Measurements from ENCODE around the gene CLDN20. TPM values are rescaled to one million over a fixed set of nuclear protein-coding genes. Genes with fewer than 3 reads are reported as not detected.

CLDN20 gene
- total and polyA plus RNA-seq, 10 of the 15 experiments (the other 5 are each of a cell fraction or from before 2014, with no cell fraction given), result 0.13 to 0.23 TPM; not detected in 8

DNA sequence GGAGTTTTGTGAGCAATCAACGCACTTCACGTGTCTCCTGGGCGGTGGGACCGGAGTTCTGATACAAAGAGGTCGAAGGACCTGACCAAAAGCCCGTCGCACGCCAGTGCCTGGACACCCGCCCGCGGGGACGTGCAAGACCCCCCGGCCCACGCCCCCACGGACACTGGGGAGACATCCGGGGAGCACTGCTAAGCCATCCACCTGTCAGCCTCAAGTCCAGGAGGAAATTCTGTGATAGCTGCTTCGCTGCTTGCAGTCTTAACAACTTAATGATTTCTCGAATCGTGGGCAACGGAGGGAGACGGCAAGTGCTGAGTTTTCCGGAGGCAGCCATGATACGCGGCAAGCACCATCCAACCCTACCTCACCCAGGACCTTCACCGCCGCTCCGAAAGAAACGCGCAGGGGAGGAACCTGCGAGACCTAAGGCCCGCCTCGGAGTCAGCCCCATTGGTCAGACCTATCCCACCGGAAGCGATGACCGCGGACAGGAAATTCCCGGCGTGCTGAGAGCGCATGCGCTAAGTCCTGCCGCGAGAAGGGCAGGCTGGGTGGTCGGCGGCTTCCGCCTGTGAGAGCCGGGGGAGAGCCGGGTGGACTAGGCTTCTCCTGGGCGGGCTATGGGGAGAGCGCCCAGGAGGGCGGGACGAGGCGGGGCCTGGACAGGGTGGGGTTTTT lies 50.4 kb downstream of the CLDN20 start, which contains the start of gene TFB1M:
TSS of gene TFB1M (minus strand) at position 393 of the 681 bp plus-strand sequence. CDS start at position 337, 56 bp downstream.
- Histone ChIP-seq H3K27ac (ENCODE audit: control insufficient read depth, insufficient read depth) (peak within 1 kb of the TSS; percentile 95), H3K4me1 (ENCODE audit: control insufficient read depth, insufficient read depth, low read length) (no peaks in the 10 kb centered on the region), H4K20me1 (ENCODE audit: control insufficient read depth, insufficient read depth) (no peaks in the 10 kb centered on the region), H2AFZ (ENCODE audit: control insufficient read depth, low read depth, low read length) (peak within 1 kb of the TSS; percentile 99), H3K79me2 (ENCODE audit: control insufficient read depth, insufficient read depth, low read length) (peaks cover 20% of the 10 kb centered on the region), H3K4me3 (peak within 1 kb of the TSS; percentile 88), H3K27me3 (replicated peaks in 1 of 2; ENCODE audit: control insufficient read depth in 2 of 2, insufficient read depth in 2 of 2, low read length in 1 of 2) (no peaks in the 10 kb centered on the region), H3K9me3 (replicated peaks; ENCODE audit: control insufficient read depth, insufficient read depth, low read length) (no peaks in the 10 kb centered on the region; the same call in 2 of the 3 replicates), H3K4me2 (ENCODE audit: control insufficient read depth, insufficient read depth) (peak within 1 kb of the TSS; percentile 87), H3K36me3 (ENCODE audit: control insufficient read depth in 2 of 2, insufficient read depth in 2 of 2, low read length in 1 of 2) (peaks cover 0 to 13% of the 10 kb centered on the region in 2 experiments; a peak in 2 of 4 replicates), H3K9ac (ENCODE audit: control insufficient read depth, insufficient read depth, low read length) (peak within 1 kb of the TSS; percentile 98)
- ChIA-PET CTCF (interaction anchor here (0.6 to 6.1 kb wide), 11 partner anchors 13 to 638 kb away, joined by 3 to 54 read pairs (median 9); no protein-coding TSS in a partner anchor), POLR2A (interaction anchor here (0.6 to 1.6 kb wide), 15 partner anchors 8 to 1413 kb away, joined by 3 to 6 read pairs (median 4); no protein-coding TSS in a partner anchor), SMC1A (ENCODE audit: uncharacterized antibody, unreplicated experiment) (interaction anchor here (0.7 to 5.7 kb wide), 18 partner anchors 8 to 630 kb away, joined by 3 to 66 read pairs (median 4); no protein-coding TSS in a partner anchor), RAD21 (ENCODE audit: unreplicated experiment) (interaction anchor here (1.0 to 7.0 kb wide), 10 partner anchors 11 to 215 kb away, joined by 3 to 54 read pairs (median 6); partner anchors contain the start of gene CLDN20)
- intact Hi-C loops (cut with micrococcal nuclease; ENCODE audit: unreplicated experiment), result loop anchor here (2.0 to 10.0 kb wide), 3 partner anchors 137 to 1381 kb away; partner anchors contain the start of gene SCAF8
- ATAC-seq (peak; percentile 96), DNase-seq (ENCODE audit: low read depth, low spot score) (peak; percentile 99), FAIRE-seq (peak; percentile 99)
- TSS peak; percentile 90 for BruUV-seq (replicated peaks)
- WGBS (ENCODE audit: insufficient coverage, insufficient replicate concordance, low lambda C conversion rate, missing lambda C conversion rate), result under 1% methylated on average over 49 of the region's 52 CpGs
- in situ Hi-C loops (cut with MboI), result no loop called here
- TF ChIP-seq POLR2A (IDR thresholded peaks at IDR 0.05; ENCODE audit: low read depth, low read length) (peak; percentile 97), EP300 (IDR thresholded peaks at IDR 0.05; ENCODE audit: borderline replicate concordance in 1 of 2, control insufficient read depth in 1 of 2, low read depth in 2 of 2, low read length in 2 of 2) (0 out of 4 replicates have a peak, but pooled peaks of 1 of the 2 experiments have one; percentile 30), RAD21 (IDR thresholded peaks at IDR 0.05; ENCODE audit: insufficient read depth, low read depth, low read length) (no peak), ZSCAN29 (IDR thresholded peaks at IDR 0.05) (0 out of 2 replicates have a peak, but pooled peaks have one; percentile 40), RBBP5 (conservative IDR thresholded peaks at IDR 0.05) (0 out of 2 replicates have a peak, but pooled peaks have one; percentile 50), YBX1 (IDR thresholded peaks at IDR 0.05) (no peak), CHD1 (IDR thresholded peaks at IDR 0.05; ENCODE audit: low read depth, low read length) (no peak), CBFB (IDR thresholded peaks at IDR 0.05; ENCODE audit: low read depth) (peak; percentile 84), JUND (IDR thresholded peaks at IDR 0.05; ENCODE audit: low read depth, low read length) (0 out of 2 replicates have a peak, but pooled peaks have one; percentile 9), MXI1 (IDR thresholded peaks at IDR 0.05; ENCODE audit: low read depth, low read length) (peak; percentile 80), ZBED1 (IDR thresholded peaks at IDR 0.05; ENCODE audit: borderline replicate concordance) (no peak)
- TF ChIP-seq, protein P1, sequence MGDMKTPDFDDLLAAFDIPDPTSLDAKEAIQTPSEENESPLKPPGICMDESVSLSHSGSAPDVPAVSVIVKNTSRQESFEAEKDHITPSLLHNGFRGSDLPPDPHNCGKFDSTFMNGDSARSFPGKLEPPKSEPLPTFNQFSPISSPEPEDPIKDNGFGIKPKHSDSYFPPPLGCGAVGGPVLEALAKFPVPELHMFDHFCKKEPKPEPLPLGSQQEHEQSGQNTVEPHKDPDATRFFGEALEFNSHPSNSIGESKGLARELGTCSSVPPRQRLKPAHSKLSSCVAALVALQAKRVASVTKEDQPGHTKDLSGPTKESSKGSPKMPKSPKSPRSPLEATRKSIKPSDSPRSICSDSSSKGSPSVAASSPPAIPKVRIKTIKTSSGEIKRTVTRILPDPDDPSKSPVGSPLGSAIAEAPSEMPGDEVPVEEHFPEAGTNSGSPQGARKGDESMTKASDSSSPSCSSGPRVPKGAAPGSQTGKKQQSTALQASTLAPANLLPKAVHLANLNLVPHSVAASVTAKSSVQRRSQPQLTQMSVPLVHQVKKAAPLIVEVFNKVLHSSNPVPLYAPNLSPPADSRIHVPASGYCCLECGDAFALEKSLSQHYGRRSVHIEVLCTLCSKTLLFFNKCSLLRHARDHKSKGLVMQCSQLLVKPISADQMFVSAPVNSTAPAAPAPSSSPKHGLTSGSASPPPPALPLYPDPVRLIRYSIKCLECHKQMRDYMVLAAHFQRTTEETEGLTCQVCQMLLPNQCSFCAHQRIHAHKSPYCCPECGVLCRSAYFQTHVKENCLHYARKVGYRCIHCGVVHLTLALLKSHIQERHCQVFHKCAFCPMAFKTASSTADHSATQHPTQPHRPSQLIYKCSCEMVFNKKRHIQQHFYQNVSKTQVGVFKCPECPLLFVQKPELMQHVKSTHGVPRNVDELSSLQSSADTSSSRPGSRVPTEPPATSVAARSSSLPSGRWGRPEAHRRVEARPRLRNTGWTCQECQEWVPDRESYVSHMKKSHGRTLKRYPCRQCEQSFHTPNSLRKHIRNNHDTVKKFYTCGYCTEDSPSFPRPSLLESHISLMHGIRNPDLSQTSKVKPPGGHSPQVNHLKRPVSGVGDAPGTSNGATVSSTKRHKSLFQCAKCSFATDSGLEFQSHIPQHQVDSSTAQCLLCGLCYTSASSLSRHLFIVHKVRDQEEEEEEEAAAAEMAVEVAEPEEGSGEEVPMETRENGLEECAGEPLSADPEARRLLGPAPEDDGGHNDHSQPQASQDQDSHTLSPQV (IDR thresholded peaks at IDR 0.05), result no peak
- TF ChIP-seq, protein P2, sequence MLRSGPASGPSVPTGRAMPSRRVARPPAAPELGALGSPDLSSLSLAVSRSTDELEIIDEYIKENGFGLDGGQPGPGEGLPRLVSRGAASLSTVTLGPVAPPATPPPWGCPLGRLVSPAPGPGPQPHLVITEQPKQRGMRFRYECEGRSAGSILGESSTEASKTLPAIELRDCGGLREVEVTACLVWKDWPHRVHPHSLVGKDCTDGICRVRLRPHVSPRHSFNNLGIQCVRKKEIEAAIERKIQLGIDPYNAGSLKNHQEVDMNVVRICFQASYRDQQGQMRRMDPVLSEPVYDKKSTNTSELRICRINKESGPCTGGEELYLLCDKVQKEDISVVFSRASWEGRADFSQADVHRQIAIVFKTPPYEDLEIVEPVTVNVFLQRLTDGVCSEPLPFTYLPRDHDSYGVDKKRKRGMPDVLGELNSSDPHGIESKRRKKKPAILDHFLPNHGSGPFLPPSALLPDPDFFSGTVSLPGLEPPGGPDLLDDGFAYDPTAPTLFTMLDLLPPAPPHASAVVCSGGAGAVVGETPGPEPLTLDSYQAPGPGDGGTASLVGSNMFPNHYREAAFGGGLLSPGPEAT (IDR thresholded peaks at IDR 0.05; ENCODE audit: low read depth), result peak; percentile 44; the same call in 1 of the 2 replicates

Data from GM12878 (cell line).